ENCODE results near the gene PDIA4. TPM values are rescaled to one million over a fixed set of nuclear protein-coding genes. Genes with fewer than 3 reads are reported as not detected.
"Not testable (repeated sequence)": the region's sequence is repeated elsewhere in the genome, so short reads cannot be mapped to it uniquely, and the experiment has no call there.

The PDIA4 gene
- total RNA-seq, 1 donor from 2014 or later: 307 TPM

DNA sequence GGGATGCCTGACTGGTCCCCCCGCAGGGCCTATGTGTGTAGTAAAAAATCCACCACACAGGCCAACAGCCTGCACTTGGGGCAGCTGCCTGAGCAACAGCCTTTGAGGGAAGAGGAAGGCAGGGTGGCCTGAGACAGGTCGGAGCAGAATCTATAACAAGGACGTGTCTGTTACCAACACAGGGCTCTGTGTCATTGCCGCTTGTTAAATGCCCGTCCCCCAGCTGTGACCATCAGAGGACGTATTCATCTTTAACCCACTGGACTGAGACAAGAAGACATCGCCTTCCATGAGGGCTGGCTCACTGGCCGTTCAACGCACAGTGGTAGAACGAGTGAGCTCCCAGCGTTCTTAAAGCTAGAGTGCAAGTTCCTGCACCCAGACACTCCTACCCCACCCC, 7.8 kb downstream of the PDIA4 start:
- DNase-seq (ENCODE audit: low read depth): no peak
- no peak overlapping the region for H3K4me3 ChIP-seq (ENCODE audit: low read depth, low read length)
- TF ChIP-seq, protein P1, sequence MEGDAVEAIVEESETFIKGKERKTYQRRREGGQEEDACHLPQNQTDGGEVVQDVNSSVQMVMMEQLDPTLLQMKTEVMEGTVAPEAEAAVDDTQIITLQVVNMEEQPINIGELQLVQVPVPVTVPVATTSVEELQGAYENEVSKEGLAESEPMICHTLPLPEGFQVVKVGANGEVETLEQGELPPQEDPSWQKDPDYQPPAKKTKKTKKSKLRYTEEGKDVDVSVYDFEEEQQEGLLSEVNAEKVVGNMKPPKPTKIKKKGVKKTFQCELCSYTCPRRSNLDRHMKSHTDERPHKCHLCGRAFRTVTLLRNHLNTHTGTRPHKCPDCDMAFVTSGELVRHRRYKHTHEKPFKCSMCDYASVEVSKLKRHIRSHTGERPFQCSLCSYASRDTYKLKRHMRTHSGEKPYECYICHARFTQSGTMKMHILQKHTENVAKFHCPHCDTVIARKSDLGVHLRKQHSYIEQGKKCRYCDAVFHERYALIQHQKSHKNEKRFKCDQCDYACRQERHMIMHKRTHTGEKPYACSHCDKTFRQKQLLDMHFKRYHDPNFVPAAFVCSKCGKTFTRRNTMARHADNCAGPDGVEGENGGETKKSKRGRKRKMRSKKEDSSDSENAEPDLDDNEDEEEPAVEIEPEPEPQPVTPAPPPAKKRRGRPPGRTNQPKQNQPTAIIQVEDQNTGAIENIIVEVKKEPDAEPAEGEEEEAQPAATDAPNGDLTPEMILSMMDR (conservative IDR thresholded peaks at IDR 0.05; ENCODE audit: low read depth, low read length): no peak

- TF ChIP-seq, protein P1 (conservative IDR thresholded peaks at IDR 0.05; ENCODE audit: low read depth, low read length): no peak
- no peak for DNase-seq (ENCODE audit: low read depth)
- H3K4me3 ChIP-seq (ENCODE audit: low read depth, low read length): no peak overlapping the region
Measured at GRCh38 chr7:149016876-149017275, 11.4 kb downstream of the PDIA4 start.

- DNase-seq (ENCODE audit: low read depth): no peak
- no peak overlapping the region for H3K4me3 ChIP-seq (ENCODE audit: low read depth, low read length)
- TF ChIP-seq, protein P1 (conservative IDR thresholded peaks at IDR 0.05; ENCODE audit: low read depth, low read length): no peak
Measured at GRCh38 chr7:149014309-149014708, 14.0 kb downstream of the PDIA4 start.

- DNase-seq (ENCODE audit: low read depth): no peak
- TF ChIP-seq, protein P1 (conservative IDR thresholded peaks at IDR 0.05; ENCODE audit: low read depth, low read length): no peak
- H3K4me3 ChIP-seq (ENCODE audit: low read depth, low read length): no peak overlapping the region
Measured at GRCh38 chr7:149013876-149014275, 14.4 kb downstream of the PDIA4 start.

DNA sequence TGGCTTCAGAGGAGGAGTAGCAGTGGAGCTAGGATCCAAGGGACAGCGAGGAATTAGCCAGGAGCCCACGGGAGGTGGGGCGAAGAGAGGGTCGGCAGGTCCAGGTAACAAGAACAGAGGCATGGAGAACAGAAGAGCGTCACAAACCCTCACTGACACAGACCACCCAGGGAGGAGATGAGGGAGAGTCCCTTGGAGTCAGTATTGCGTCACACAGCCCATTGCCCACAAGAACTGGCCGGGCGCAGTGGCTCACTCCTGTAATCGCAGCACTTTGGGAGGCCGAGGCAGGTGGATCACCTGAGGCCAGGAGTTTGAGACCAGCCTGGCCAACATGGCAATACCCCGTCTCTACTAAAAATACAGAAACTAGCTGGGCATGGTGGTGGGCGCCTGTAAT, 15.6 kb downstream of the PDIA4 start:
- H3K4me3 ChIP-seq (ENCODE audit: low read depth, low read length); DNase-seq (ENCODE audit: low read depth): not testable (repeated sequence)

- H3K4me3 ChIP-seq (ENCODE audit: low read depth, low read length): no peak overlapping the region
- DNase-seq (ENCODE audit: low read depth): no peak
- TF ChIP-seq, protein P1 (conservative IDR thresholded peaks at IDR 0.05; ENCODE audit: low read depth, low read length): no peak
Measured at GRCh38 chr7:149011491-149011890, 16.8 kb downstream of the PDIA4 start.

- H3K4me3 ChIP-seq (ENCODE audit: low read depth, low read length): no peak overlapping the region
- TF ChIP-seq, protein P1 (conservative IDR thresholded peaks at IDR 0.05; ENCODE audit: low read depth, low read length): no peak
- DNase-seq (ENCODE audit: low read depth): no peak
Measured at GRCh38 chr7:149010451-149010850, 17.9 kb downstream of the PDIA4 start.

DNA sequence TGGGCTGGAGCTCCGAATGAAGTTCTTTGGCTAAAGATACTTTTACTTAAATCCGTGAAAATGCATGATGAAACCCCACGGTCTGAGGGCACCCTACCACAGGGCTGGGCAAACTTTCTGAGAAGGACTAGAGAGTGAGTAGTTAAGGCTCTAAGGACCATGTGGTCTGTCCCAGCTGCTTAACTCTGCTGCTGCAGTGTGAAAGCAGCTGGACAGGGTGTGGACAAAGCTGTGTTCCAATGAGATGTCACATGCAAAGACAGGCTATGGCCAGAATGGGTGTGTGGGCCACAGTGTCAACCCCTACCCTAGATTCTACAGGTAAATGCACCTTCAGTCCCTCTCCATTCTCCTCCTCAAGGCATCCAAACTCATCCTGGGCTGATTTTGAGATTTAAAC, 18.8 kb downstream of the PDIA4 start:
- TF ChIP-seq, protein P1 (conservative IDR thresholded peaks at IDR 0.05; ENCODE audit: low read depth, low read length): no peak
- DNase-seq (ENCODE audit: low read depth): no peak
- no peak overlapping the region for H3K4me3 ChIP-seq (ENCODE audit: low read depth, low read length)
